ENCODE results near the gene DCAKD.
A peak's percentile ranks its signal among the peaks of the same experiment; 100 is the strongest.
"Not testable (repeated sequence)": the region's sequence is repeated elsewhere in the genome, so short reads cannot be mapped to it uniquely, and the experiment has no call there.

DCAKD gene

DNA sequence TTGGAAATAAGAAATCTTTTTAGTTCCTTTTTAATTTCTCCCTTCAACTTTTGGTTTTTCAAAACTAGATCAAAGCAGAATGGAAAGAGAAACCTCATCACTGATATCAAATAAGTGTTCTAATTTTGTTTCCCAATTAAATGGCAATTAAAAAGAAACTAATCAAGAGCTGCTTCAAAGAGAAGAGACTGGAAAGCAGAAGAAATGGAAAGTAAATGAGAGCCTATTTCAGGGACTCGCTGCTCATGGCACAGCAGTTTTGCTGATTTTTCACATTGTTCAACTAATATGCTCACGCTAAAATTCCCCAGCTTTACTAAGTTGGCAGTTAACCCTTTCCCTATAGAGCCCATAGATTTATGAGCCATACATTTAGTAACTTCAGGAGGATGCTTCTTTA, 16.2 kb upstream of the DCAKD start:
- no peak for DNase-seq (ENCODE audit: low read depth)

- DNase-seq (ENCODE audit: low read depth): no peak
Measured at GRCh38 chr17:45063198-45063597, 11.8 kb upstream of the DCAKD start.

GRCh38 chr17:45061606-45062205, 10.3 kb upstream of the DCAKD start:
- no peak for DNase-seq (ENCODE audit: low read depth)

GRCh38 chr17:45060797-45061605, 9.6 kb upstream of the DCAKD start, which contains the start of gene NMT1:
Gene NMT1, plus strand, starts transcription at chr17:45061317. Its CDS starts 13 bp downstream, at chr17:45061330.
- DNase-seq (ENCODE audit: low read depth): peak; percentile 99

- no peak for DNase-seq (ENCODE audit: low read depth)
Measured at GRCh38 chr17:45060382-45060796, 9.0 kb upstream of the DCAKD start.

GRCh38 chr17:45052052-45052772, 780 bp upstream of the DCAKD start:
- DNase-seq (ENCODE audit: low read depth): peak; percentile 23

DNA sequence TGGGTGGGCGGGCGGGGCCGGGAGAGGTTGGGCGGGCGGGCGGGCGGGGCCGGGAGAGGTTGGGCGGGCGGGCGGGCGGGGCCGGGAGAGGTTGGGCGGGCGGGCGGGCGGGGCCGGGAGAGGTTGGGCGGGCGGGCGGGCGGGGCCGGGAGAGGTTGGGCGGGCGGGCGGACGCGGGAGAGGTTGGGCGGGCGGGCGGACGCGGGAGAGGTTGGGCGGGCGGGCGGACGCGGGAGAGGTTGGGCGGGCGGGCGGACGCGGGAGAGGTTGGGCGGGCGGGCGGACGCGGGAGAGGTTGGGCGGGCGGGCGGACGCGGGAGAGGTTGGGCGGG, 254 bp upstream of the DCAKD start:
- DNase-seq (ENCODE audit: low read depth): not testable (repeated sequence)

- DNase-seq (ENCODE audit: low read depth): peak; percentile 32
Measured at GRCh38 chr17:45050481-45051059, 862 bp downstream of the DCAKD start.

- DNase-seq (ENCODE audit: low read depth): no peak
Measured at GRCh38 chr17:45048795-45049563, 2.5 kb downstream of the DCAKD start.

DNA sequence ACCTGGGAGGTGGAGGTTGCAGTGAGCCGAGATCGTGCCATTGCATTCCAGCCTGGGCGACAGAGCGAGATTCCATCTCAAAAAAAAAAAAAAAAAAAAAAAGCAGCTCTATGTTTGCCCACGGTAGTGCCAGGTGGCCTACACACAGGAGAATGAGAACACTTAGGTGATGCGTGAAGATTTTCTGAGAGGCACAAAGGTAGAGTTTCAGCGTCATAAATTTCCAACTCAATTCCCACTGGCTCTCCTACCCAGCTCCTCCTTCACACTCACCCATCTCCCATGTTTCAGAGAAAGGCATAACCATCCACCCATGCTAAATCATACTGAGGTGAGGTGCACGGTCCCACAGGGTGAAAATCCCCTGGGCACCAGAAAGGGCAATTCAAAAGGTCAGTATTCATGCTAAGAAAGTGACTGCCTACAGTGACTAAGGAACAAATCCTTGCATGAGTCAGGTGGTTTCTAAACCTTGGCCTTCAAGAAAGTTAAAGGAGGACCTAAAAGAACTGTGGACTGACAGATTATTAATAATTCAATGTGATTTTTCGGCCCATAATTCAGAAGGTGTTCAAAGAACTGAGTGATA, 4.8 kb downstream of the DCAKD start:
- DNase-seq (ENCODE audit: low read depth): peak; percentile 48

- DNase-seq (ENCODE audit: low read depth): no peak
Measured at GRCh38 chr17:45043813-45044540, 7.5 kb downstream of the DCAKD start.

DNA sequence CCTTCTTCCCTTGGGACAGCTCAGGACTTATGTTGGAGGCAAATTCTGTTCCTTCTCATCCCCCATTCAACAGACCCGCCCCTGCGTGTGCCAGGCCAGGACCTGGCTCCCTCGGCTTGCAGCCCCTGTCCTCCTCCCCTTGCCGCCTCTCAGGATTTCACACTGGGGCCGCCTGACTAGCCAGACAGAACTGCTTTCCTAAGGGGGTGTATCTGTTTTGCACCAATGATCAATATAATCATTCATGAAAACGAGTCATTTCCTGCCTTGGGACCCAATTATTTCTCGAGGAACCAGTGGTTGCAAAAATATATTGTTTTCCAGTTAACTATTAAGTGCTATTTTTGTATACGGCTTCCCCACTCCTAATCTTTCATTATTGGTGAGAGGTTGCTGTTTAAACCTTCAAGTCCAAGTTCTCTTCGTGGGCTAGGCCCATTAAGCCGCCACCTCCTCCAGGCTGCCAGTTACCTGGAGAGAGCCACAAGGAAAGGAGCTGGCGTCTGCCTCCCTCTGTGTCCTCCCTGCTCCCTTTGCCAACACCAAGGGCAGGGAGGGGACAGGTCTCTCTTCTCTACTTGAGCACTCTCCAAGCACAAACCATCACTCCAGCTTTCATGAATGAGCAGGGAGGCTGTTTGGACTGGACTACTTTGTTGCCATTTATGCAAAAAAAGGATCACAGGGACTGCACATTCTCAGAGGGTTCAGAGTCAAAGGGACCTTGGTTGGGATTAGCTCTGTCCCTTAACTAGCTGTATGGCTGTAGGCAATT, 8.9 kb downstream of the DCAKD start:
- no peak for DNase-seq (ENCODE audit: low read depth)

GRCh38 chr17:45040459-45040858, 11.0 kb downstream of the DCAKD start:
- no peak for DNase-seq (ENCODE audit: low read depth)

GRCh38 chr17:45038728-45039634, 12.5 kb downstream of the DCAKD start:
- DNase-seq (ENCODE audit: low read depth): no peak

DNA sequence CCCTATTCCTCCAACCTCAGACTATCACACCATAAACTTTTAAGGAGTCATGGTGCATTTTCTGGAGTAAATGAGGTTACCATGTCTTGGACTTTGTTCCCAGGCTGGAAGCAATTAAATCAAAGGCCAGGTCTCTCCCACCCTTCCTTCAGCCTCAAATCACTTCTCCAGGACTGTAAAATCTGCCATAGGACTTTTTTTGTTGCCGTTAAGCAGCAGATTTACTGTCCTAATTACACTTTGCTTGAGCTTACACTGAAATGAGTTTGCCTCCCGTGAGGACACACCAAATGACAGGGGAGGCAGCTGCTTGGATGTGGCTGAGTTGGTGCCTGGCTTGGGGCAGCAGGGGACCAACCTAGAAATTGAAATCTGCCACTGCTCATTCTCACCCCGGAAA, 14.7 kb downstream of the DCAKD start:
- DNase-seq (ENCODE audit: low read depth): no peak

- DNase-seq (ENCODE audit: low read depth): no peak
Measured at GRCh38 chr17:45035848-45036247, 15.6 kb downstream of the DCAKD start.

DNA sequence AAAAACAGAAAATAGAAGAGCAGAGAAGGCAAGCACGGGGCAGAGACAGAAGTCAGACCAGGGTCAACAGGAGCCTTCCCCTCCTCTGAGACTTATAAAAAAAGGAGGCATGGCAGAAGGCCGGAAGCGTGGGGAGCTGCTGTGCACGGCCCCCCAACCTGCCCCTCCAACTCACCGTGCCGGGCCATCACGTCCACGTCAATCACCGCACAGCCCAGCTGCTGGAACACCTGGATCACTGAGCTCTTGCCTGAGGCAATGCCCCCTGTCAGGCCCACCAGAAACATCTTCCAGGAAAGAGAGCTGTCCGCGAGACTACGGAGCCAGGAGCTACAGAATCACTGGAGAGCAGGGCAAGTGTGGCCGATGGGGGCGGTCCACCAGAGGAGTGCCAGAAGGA, 16.8 kb downstream of the DCAKD start:
- DNase-seq (ENCODE audit: low read depth): no peak

- DNase-seq (ENCODE audit: low read depth): no peak
Measured at GRCh38 chr17:45032174-45032541, 19.3 kb downstream of the DCAKD start.
